Measurements from ENCODE around the gene ILK. TPM values are rescaled to one million over a fixed set of nuclear protein-coding genes. Genes with fewer than 3 reads are reported as not detected.

The ILK gene
- total RNA-seq, 1 experiment from 2014 or later, result 86.5 TPM

- POLR2A ChIA-PET (ENCODE audit: low non-redundant PET), result no interaction called here
- Histone ChIP-seq H3K4me3 (ENCODE audit: low read depth, low read length, poor library complexity, severe bottlenecking) (no peak overlapping the region), H3K4me1 (ENCODE audit: insufficient read depth, low read length, poor library complexity, severe bottlenecking) (no peaks in the 10 kb centered on the region), H3K9me3 (ENCODE audit: low read depth, low read length, poor library complexity, severe bottlenecking) (no peaks in the 10 kb centered on the region), H3K36me3 (ENCODE audit: insufficient read depth, low read length, poor library complexity, severe bottlenecking) (peaks cover 32% of the 10 kb centered on the region), H3K27me3 (replicated peaks; ENCODE audit: insufficient read depth, low read depth, low read length, poor library complexity) (no peaks in the 10 kb centered on the region), H3K27ac (ENCODE audit: low read depth, low read length, poor library complexity, severe bottlenecking) (no peak overlapping the region)
- no peak for DNase-seq (ENCODE audit: low spot score)
- CTCF ChIA-PET, result no interaction called here
- TF ChIP-seq EZH2 (IDR thresholded peaks at IDR 0.05; ENCODE audit: borderline replicate concordance, low read depth, low read length, poor library complexity, severe bottlenecking) (no peak), CTCF (conservative IDR thresholded peaks at IDR 0.05; ENCODE audit: low read depth, low read length) (no peak)
- BruUV-seq (replicated peaks), result no TSS peak
- intact Hi-C loops (cut with micrococcal nuclease; ENCODE audit: unreplicated experiment), result no loop called here
These were observed 5.0 kb upstream of the ILK start for GRCh38 chr11:6598555-6598954.

- TF ChIP-seq EZH2 (IDR thresholded peaks at IDR 0.05; ENCODE audit: borderline replicate concordance, low read depth, low read length, poor library complexity, severe bottlenecking) (no peak), CTCF (conservative IDR thresholded peaks at IDR 0.05; ENCODE audit: low read depth, low read length) (no peak)
- BruUV-seq (replicated peaks), result no TSS peak
- H3K36me3 ChIP-seq (ENCODE audit: insufficient read depth, low read length, poor library complexity, severe bottlenecking), result peaks cover 32% of the 10 kb centered on the region
- CTCF ChIA-PET, result no interaction called here
- H3K4me1 ChIP-seq (ENCODE audit: insufficient read depth, low read length, poor library complexity, severe bottlenecking), result no peaks in the 10 kb centered on the region
- H3K27ac ChIP-seq (ENCODE audit: low read depth, low read length, poor library complexity, severe bottlenecking), result no peak overlapping the region
- H3K4me3 ChIP-seq (ENCODE audit: low read depth, low read length, poor library complexity, severe bottlenecking), result no peak overlapping the region
- no peak for DNase-seq (ENCODE audit: low spot score)
- H3K27me3 ChIP-seq (replicated peaks; ENCODE audit: insufficient read depth, low read depth, low read length, poor library complexity), result no peaks in the 10 kb centered on the region
- H3K9me3 ChIP-seq (ENCODE audit: low read depth, low read length, poor library complexity, severe bottlenecking), result no peaks in the 10 kb centered on the region
- POLR2A ChIA-PET (ENCODE audit: low non-redundant PET), result no interaction called here
- intact Hi-C loops (cut with micrococcal nuclease; ENCODE audit: unreplicated experiment), result no loop called here
These were observed 4.1 kb upstream of the ILK start for GRCh38 chr11:6599449-6599848.

- no peaks in the 10 kb centered on the region for H3K27me3 ChIP-seq (replicated peaks; ENCODE audit: insufficient read depth, low read depth, low read length, poor library complexity)
- ChIA-PET CTCF (no interaction called here), POLR2A (ENCODE audit: low non-redundant PET) (no interaction called here)
- H3K9me3 ChIP-seq (ENCODE audit: low read depth, low read length, poor library complexity, severe bottlenecking), result no peaks in the 10 kb centered on the region
- intact Hi-C loops (cut with micrococcal nuclease; ENCODE audit: unreplicated experiment), result loop anchor here (5.0 kb wide), 1 partner anchor 68 kb away; no protein-coding TSS in a partner anchor
- no peaks in the 10 kb centered on the region for H3K4me1 ChIP-seq (ENCODE audit: insufficient read depth, low read length, poor library complexity, severe bottlenecking)
- DNase-seq (ENCODE audit: low spot score), result no peak
- BruUV-seq (replicated peaks), result no TSS peak
- no peak overlapping the region for H3K27ac ChIP-seq (ENCODE audit: low read depth, low read length, poor library complexity, severe bottlenecking)
- no peak for TF ChIP-seq CTCF (conservative IDR thresholded peaks at IDR 0.05; ENCODE audit: low read depth, low read length)
- no peak for TF ChIP-seq EZH2 (IDR thresholded peaks at IDR 0.05; ENCODE audit: borderline replicate concordance, low read depth, low read length, poor library complexity, severe bottlenecking)
- H3K36me3 ChIP-seq (ENCODE audit: insufficient read depth, low read length, poor library complexity, severe bottlenecking), result peaks cover 32% of the 10 kb centered on the region
- no peak overlapping the region for H3K4me3 ChIP-seq (ENCODE audit: low read depth, low read length, poor library complexity, severe bottlenecking)
These were observed 3.6 kb upstream of the ILK start for GRCh38 chr11:6599881-6600390.
